IMR-90 (cell line): ENCODE measurements around the gene PGGHG. TPM values are rescaled to one million over a fixed set of nuclear protein-coding genes. Genes with fewer than 3 reads are reported as not detected.

Experiments
- ATAC-seq: fragments of 200-7000 bp; cut with Tn5 transposase; 2 replicates; pipeline ENCODE4 v1.9.1; 2020; ENCODE audit warnings: low read depth, mild to moderate bottlenecking, moderate library complexity
- BruUV-seq: library from RNA; stranded (reverse); fragments of 400-500 nt; replicated peaks from 2 replicates; lab custom pipeline; 2021; lab: Mats Ljungman, UMichigan
- CTCF ChIA-PET: fragments of 300-600 bp; formaldehyde crosslinking; extraction: SDS; loops from one replicate; lab custom pipeline; 2021; ENCODE audit warnings: antibody characterized with exemption; lab: Yijun Ruan, JAX
- POLR2A ChIA-PET: fragments of 300-600 bp; sonication (Branson Sonifier 250); formaldehyde crosslinking; loops from one replicate; lab custom pipeline; 2022; ENCODE audit warnings: antibody characterized with exemption; ENCODE audit not compliant: unreplicated experiment; lab: Charles Lee
- DNase-seq: peaks from one replicate; pipeline ENCODE4 v3.0.0; 2013
- H2AFZ ChIP-seq: replicated peaks from 2 replicates; pipeline ENCODE3; 2013; ENCODE audit warnings: low read length, mild to moderate bottlenecking; ENCODE audit not compliant: poor library complexity
- H2AK5ac ChIP-seq: 2 replicates; pipeline ENCODE4 v1.6.1; 2013; ENCODE audit warnings: low read depth, low read length, inconsistent platforms
- H2AK9ac ChIP-seq: replicated peaks from 2 replicates; pipeline ENCODE3; 2013; ENCODE audit warnings: mild to moderate bottlenecking, low read depth, low read length, moderate library complexity; ENCODE audit not compliant: poor library complexity
- H2BK120ac ChIP-seq: 2 replicates; pipeline ENCODE4 v1.6.1; 2013; ENCODE audit warnings: low read depth, low read length, inconsistent platforms
- H2BK15ac ChIP-seq: 3 replicates; pipeline ENCODE4 v1.6.1; 2013; ENCODE audit warnings: low read depth, low read length, inconsistent platforms
- H2BK20ac ChIP-seq: 2 replicates; pipeline ENCODE4 v1.6.1; 2013; ENCODE audit warnings: low read depth, mild to moderate bottlenecking, inconsistent platforms, low read length, moderate library complexity
- H2BK5ac ChIP-seq: 2 replicates; pipeline ENCODE4 v1.6.1; 2013; ENCODE audit warnings: mild to moderate bottlenecking, low read depth, low read length, inconsistent platforms; ENCODE audit not compliant: poor library complexity, severe bottlenecking
- H3K14ac ChIP-seq: replicated peaks from 2 replicates; pipeline ENCODE4 v1.6.1; 2013; ENCODE audit warnings: low read depth, low read length, inconsistent platforms
- H3K18ac ChIP-seq: 2 replicates; pipeline ENCODE4 v1.6.1; 2013; ENCODE audit warnings: low read depth, low read length, control low read depth
- H3K23ac ChIP-seq: 2 replicates; pipeline ENCODE4 v1.6.1; 2013; ENCODE audit warnings: low read depth, low read length, inconsistent platforms
- H3K27ac ChIP-seq: 2 replicates; pipeline ENCODE4 v1.5.1; 2013; ENCODE audit warnings: mild to moderate bottlenecking, control low read depth, low read length; ENCODE audit not compliant: insufficient read depth
- H3K27me3 ChIP-seq: 2 replicates; pipeline ENCODE4 v1.6.1; 2013; ENCODE audit warnings: low read length; ENCODE audit not compliant: control insufficient read depth, insufficient read depth
- H3K36me3 ChIP-seq: 2 replicates; pipeline ENCODE4 v1.6.1; 2013; ENCODE audit warnings: low read length, mixed read lengths; ENCODE audit not compliant: control insufficient read depth, insufficient read depth
- H3K4ac ChIP-seq: 2 replicates; pipeline ENCODE4 v1.6.1; 2013; ENCODE audit warnings: low read depth, low read length, inconsistent platforms
- H3K4me1 ChIP-seq: 2 replicates; pipeline ENCODE4 v1.6.1; 2013; ENCODE audit warnings: low read length, mixed read lengths; ENCODE audit not compliant: control insufficient read depth, insufficient read depth
- H3K4me2 ChIP-seq: 2 replicates; pipeline ENCODE4 v1.6.1; 2013; ENCODE audit warnings: low read depth, mild to moderate bottlenecking, control low read depth, low read length, moderate library complexity
- H3K4me3 ChIP-seq: 2 replicates; pipeline ENCODE4 v1.5.1; 2013; ENCODE audit warnings: low read depth, mild to moderate bottlenecking, control low read depth, low read length, moderate library complexity; ENCODE audit not compliant: insufficient read depth
- H3K56ac ChIP-seq: 2 replicates; pipeline ENCODE4 v1.6.1; 2013; ENCODE audit warnings: low read length, inconsistent platforms; ENCODE audit not compliant: insufficient read depth; ENCODE audit errors: extremely low read depth
- H3K79me1 ChIP-seq, 2 experiments: 2 replicates each; pipeline ENCODE4 v1.6.1; 2013; ENCODE audit warnings: low read length in 2 of 2, inconsistent platforms in 1 of 2, low read depth in 1 of 2
- H3K9ac ChIP-seq: 2 replicates; pipeline ENCODE4 v1.6.1; 2013; ENCODE audit warnings: low read depth, low read length, control low read depth
- H3K9me1 ChIP-seq: 2 replicates; pipeline ENCODE4 v1.6.1; 2013; ENCODE audit warnings: low read length, inconsistent platforms; ENCODE audit not compliant: insufficient read depth
- H3K9me3 ChIP-seq: 2 replicates; pipeline ENCODE4 v1.6.1; 2013; ENCODE audit warnings: low read length; ENCODE audit not compliant: control insufficient read depth, insufficient read depth
- H4K20me1 ChIP-seq: 2 replicates; pipeline ENCODE4 v1.6.1; 2013; ENCODE audit warnings: low read length, inconsistent platforms; ENCODE audit not compliant: insufficient read depth
- H4K5ac ChIP-seq: 2 replicates; pipeline ENCODE4 v1.6.1; 2013; ENCODE audit warnings: mild to moderate bottlenecking, low read depth, low read length, control low read depth
- H4K8ac ChIP-seq, 2 experiments: 2 replicates each; pipeline ENCODE4 v1.6.1; 2013; ENCODE audit warnings: low read depth in 2 of 2, low read length in 2 of 2, control low read depth in 1 of 2, inconsistent platforms in 1 of 2
- H4K91ac ChIP-seq: 2 replicates; pipeline ENCODE4 v1.6.1; 2013; ENCODE audit warnings: low read depth, low read length, inconsistent platforms; ENCODE audit not compliant: insufficient read depth
- BHLHE40 ChIP-seq: fragments of 150-350 bp; IDR thresholded peaks from 2 replicates; pipeline ENCODE4 v1.6.1; 2016; ENCODE audit warnings: mild to moderate bottlenecking, low read depth, low read length
- CEBPB ChIP-seq: IDR thresholded peaks from 2 replicates; pipeline ENCODE4 v1.6.1; 2012; ENCODE audit warnings: low read depth, low read length, improper control_type of control experiment
- CHD1 ChIP-seq: IDR thresholded peaks from 2 replicates; pipeline ENCODE4 v1.6.1; 2012; ENCODE audit warnings: low read depth, low read length, improper control_type of control experiment
- ELK1 ChIP-seq: fragments of 150-350 bp; IDR thresholded peaks from 2 replicates; pipeline ENCODE4 v1.6.1; 2016; ENCODE audit warnings: low read depth, mild to moderate bottlenecking, low read length, moderate library complexity, borderline replicate concordance
- FOS ChIP-seq: fragments of 150-350 bp; IDR thresholded peaks from 2 replicates; pipeline ENCODE4 v1.6.1; 2016; ENCODE audit warnings: low read depth, low read length
- MAFK ChIP-seq: IDR thresholded peaks from 2 replicates; pipeline ENCODE4 v1.6.1; 2012; ENCODE audit warnings: low read depth, low read length, improper control_type of control experiment
- MAZ ChIP-seq: IDR thresholded peaks from 2 replicates; pipeline ENCODE4 v1.6.1; 2012; ENCODE audit warnings: low read depth, mild to moderate bottlenecking, low read length, improper control_type of control experiment, moderate library complexity, borderline replicate concordance
- MXI1 ChIP-seq: IDR thresholded peaks from 2 replicates; pipeline ENCODE4 v1.6.1; 2012; ENCODE audit warnings: low read depth, mild to moderate bottlenecking, low read length, moderate library complexity, borderline replicate concordance
- NFE2L2 ChIP-seq: fragments of 150-350 bp; IDR thresholded peaks from 2 replicates; pipeline ENCODE4 v1.6.1; 2016; ENCODE audit warnings: low read depth, mild to moderate bottlenecking, low read length
- POLR2A ChIP-seq: IDR thresholded peaks from 2 replicates; pipeline ENCODE4 v1.6.1; 2012; ENCODE audit warnings: mild to moderate bottlenecking, low read depth, low read length
- RAD21 ChIP-seq: IDR thresholded peaks from 2 replicates; pipeline ENCODE4 v1.6.1; 2012; ENCODE audit warnings: low read length, improper control_type of control experiment
- RCOR1 ChIP-seq: IDR thresholded peaks from 2 replicates; pipeline ENCODE4 v1.6.1; 2012; ENCODE audit warnings: mild to moderate bottlenecking, low read length, improper control_type of control experiment; ENCODE audit not compliant: insufficient replicate concordance
- RFX5 ChIP-seq: IDR thresholded peaks from 2 replicates; pipeline ENCODE4 v1.8.0; 2012; ENCODE audit warnings: low read depth, mild to moderate bottlenecking, low read length, moderate library complexity
- SMC3 ChIP-seq: fragments of 150-350 bp; IDR thresholded peaks from 2 replicates; pipeline ENCODE4 v1.6.1; 2016; ENCODE audit warnings: low read depth, mild to moderate bottlenecking, antibody characterized with exemption, low read length, moderate library complexity
- USF2 ChIP-seq: fragments of 150-350 bp; IDR thresholded peaks from 2 replicates; pipeline ENCODE4 v1.6.1; 2017; ENCODE audit warnings: mild to moderate bottlenecking, antibody characterized with exemption, low read length, low read depth
- WGBS, 2 experiments: methylation state at CpG; one replicate each; pipeline versions ENCODE4 v1.1.5 to v1.1.7; 2013; ENCODE audit warnings: missing lambda C conversion rate in 2 of 2; ENCODE audit not compliant: insufficient read length in 1 of 2; ENCODE audit errors: extremely low coverage in 2 of 2; 5-methylcytosine and 5-hydroxymethylcytosine counted together
- dilution Hi-C: fragments of 300-500 bp; cut with HindIII; formaldehyde crosslinking; loops from one replicate; pipeline ENCODE4 v1.14.3; 2018; ENCODE audit warnings: low sequenced_read_pairs; ENCODE audit not compliant: unreplicated experiment
- in situ Hi-C: fragments of 300-500 bp; cut with MboI; formaldehyde crosslinking; loops from 3 replicates; pipeline ENCODE4 v1.14.3; 2019; ENCODE audit warnings: low sequenced_read_pairs, inconsistent platforms, mixed read lengths
- intact Hi-C: fragments of 100-400 bp; cut with micrococcal nuclease; formaldehyde crosslinking; loops from 2 replicates; pipeline ENCODE4 v1.10.0; 2022
- polyA plus RNA-seq, 3 experiments: library from polyadenylated mRNA; depleted of rRNA; stranded (reverse); fragments of >200 nt; gene quantifications; 2 replicates each; pipeline ENCODE4 v1.2.3, GENCODE V29; 2012; ENCODE audit warnings: low replicate concordance in 1 of 3
- total RNA-seq: library from RNA; depleted of rRNA; stranded (reverse); fragments of >200 nt; gene quantifications from 2 replicates; pipeline ENCODE4 v1.2.3, GENCODE V29; 2012
- TF ChIP-seq, protein P1 (sequence below): conservative IDR thresholded peaks from 2 replicates; pipeline ENCODE4 v1.5.1; 2012; ENCODE audit warnings: mild to moderate bottlenecking, low read depth, low read length, improper control_type of control experiment

Gene PGGHG
- total and polyA plus RNA-seq, 2 of the 4 experiments (the other 2 are of a cell fraction) = 1.8 to 17.0 TPM

GRCh38 chr11:271319-271715 is 17.6 kb upstream of the PGGHG start:
- no peaks in the 10 kb centered on the region for H3K79me1 ChIP-seq
- no peak overlapping the region for H3K56ac ChIP-seq
- H3K18ac ChIP-seq = no peak overlapping the region
- H4K91ac ChIP-seq = no peak overlapping the region
- no TSS peak for BruUV-seq
- H3K36me3 ChIP-seq = no peaks in the 10 kb centered on the region
- H2BK20ac ChIP-seq = no peak overlapping the region
- H2AK5ac ChIP-seq = no peak overlapping the region
- H3K9ac ChIP-seq = no peak overlapping the region
- H3K4me1 ChIP-seq = no peaks in the 10 kb centered on the region
- no peak overlapping the region for H2BK5ac ChIP-seq
- dilution Hi-C loops = no loop called here
- in situ Hi-C loops = no loop called here
- WGBS, 2 experiments = no CpG with 5 or more reads among the region's 8 CpGs
- H3K14ac ChIP-seq = no peak overlapping the region
- no peak overlapping the region for H4K5ac ChIP-seq
- H2AK9ac ChIP-seq = no peak overlapping the region
- CTCF ChIA-PET = no interaction called here
- H3K4ac ChIP-seq = no peak overlapping the region
- H4K20me1 ChIP-seq = no peaks in the 10 kb centered on the region
- H2AFZ ChIP-seq = no peak overlapping the region
- H3K9me1 ChIP-seq = no peaks in the 10 kb centered on the region
- TF ChIP-seq RCOR1 = no peak
- no peak for TF ChIP-seq RAD21
- TF ChIP-seq, protein P1, sequence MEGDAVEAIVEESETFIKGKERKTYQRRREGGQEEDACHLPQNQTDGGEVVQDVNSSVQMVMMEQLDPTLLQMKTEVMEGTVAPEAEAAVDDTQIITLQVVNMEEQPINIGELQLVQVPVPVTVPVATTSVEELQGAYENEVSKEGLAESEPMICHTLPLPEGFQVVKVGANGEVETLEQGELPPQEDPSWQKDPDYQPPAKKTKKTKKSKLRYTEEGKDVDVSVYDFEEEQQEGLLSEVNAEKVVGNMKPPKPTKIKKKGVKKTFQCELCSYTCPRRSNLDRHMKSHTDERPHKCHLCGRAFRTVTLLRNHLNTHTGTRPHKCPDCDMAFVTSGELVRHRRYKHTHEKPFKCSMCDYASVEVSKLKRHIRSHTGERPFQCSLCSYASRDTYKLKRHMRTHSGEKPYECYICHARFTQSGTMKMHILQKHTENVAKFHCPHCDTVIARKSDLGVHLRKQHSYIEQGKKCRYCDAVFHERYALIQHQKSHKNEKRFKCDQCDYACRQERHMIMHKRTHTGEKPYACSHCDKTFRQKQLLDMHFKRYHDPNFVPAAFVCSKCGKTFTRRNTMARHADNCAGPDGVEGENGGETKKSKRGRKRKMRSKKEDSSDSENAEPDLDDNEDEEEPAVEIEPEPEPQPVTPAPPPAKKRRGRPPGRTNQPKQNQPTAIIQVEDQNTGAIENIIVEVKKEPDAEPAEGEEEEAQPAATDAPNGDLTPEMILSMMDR = no peak
- TF ChIP-seq POLR2A = no peak
- no peak for TF ChIP-seq MAZ
- no peak for TF ChIP-seq CEBPB
- TF ChIP-seq CHD1 = no peak
- TF ChIP-seq BHLHE40 = no peak
- TF ChIP-seq FOS = no peak
- TF ChIP-seq MXI1 = no peak
- TF ChIP-seq MAFK = no peak
- no peak for TF ChIP-seq SMC3
- no peak for TF ChIP-seq ELK1
- TF ChIP-seq USF2 = no peak
- TF ChIP-seq RFX5 = no peak
- TF ChIP-seq NFE2L2 = no peak
- H2BK15ac ChIP-seq = no peak overlapping the region
- POLR2A ChIA-PET = no interaction called here
- intact Hi-C loops = no loop called here
- DNase-seq (no peak), ATAC-seq (no peak)
- H3K27ac ChIP-seq = no peak overlapping the region
- H3K4me3 ChIP-seq = no peak overlapping the region
- H3K27me3 ChIP-seq = peaks cover 42% of the 10 kb centered on the region
- H2BK120ac ChIP-seq = no peak overlapping the region
- H3K9me3 ChIP-seq = peaks cover 2% of the 10 kb centered on the region; the same call in 1 of the 2 replicates
- H3K4me2 ChIP-seq = no peak overlapping the region
- H3K23ac ChIP-seq = no peak overlapping the region
- H4K8ac ChIP-seq = no peak overlapping the region
